Measurements from ENCODE around the gene UBXN1.
A peak's percentile ranks its signal among the peaks of the same experiment; 100 is the strongest.
"Not testable (repeated sequence)": the region's sequence is repeated elsewhere in the genome, so short reads cannot be mapped to it uniquely, and the experiment has no call there.

The UBXN1 gene

GRCh38 chr11:62707277-62707861, 28.5 kb upstream of the UBXN1 start, which contains the start of the genes BSCL2 and GNG3:
Gene BSCL2, minus strand, starts transcription at chr11:62707424. Its CDS starts 229 bp downstream, at chr11:62707195.
Gene GNG3, plus strand, starts transcription at chr11:62707676. Its CDS starts 620 bp downstream, at chr11:62708296.
- DNase-seq, result no peak

- no peak for DNase-seq
Observed at GRCh38 chr11:62706850-62707247, 28.0 kb upstream of the UBXN1 start.

- DNase-seq, result peak; percentile 97
Observed at GRCh38 chr11:62705880-62706849, 27.3 kb upstream of the UBXN1 start.

GRCh38 chr11:62705413-62705812, 26.5 kb upstream of the UBXN1 start:
- no peak for DNase-seq

GRCh38 chr11:62703921-62704320, 25.0 kb upstream of the UBXN1 start:
- DNase-seq, result not testable (repeated sequence)

GRCh38 chr11:62702246-62702645, 23.4 kb upstream of the UBXN1 start:
- no peak for DNase-seq

GRCh38 chr11:62694455-62695167, 15.7 kb upstream of the UBXN1 start:
- no peak for DNase-seq

- not testable (repeated sequence) for DNase-seq
Observed at GRCh38 chr11:62693624-62694023, 14.8 kb upstream of the UBXN1 start.

- DNase-seq, result no peak
Observed at GRCh38 chr11:62689421-62690183, 10.7 kb upstream of the UBXN1 start, which contains the start of gene LRRN4CL. Gene LRRN4CL, minus strand, starts transcription at chr11:62689530. Its CDS starts 1,022 bp downstream, at chr11:62688508.

GRCh38 chr11:62688491-62688890, 9.6 kb upstream of the UBXN1 start:
- no peak for DNase-seq

GRCh38 chr11:62687508-62688396, 8.9 kb upstream of the UBXN1 start:
- no peak for DNase-seq

GRCh38 chr11:62682518-62682917, 3.6 kb upstream of the UBXN1 start:
- no peak for DNase-seq

- DNase-seq, result no peak
Observed at GRCh38 chr11:62680825-62681240, 2.0 kb upstream of the UBXN1 start.

GRCh38 chr11:62678433-62678769, 472 bp downstream of the UBXN1 start:
- no peak for DNase-seq

- no peak for DNase-seq
Observed at GRCh38 chr11:62677714-62678113, 1.2 kb downstream of the UBXN1 start.

GRCh38 chr11:62677156-62677555, 1.7 kb downstream of the UBXN1 start:
- no peak for DNase-seq

GRCh38 chr11:62676698-62677097, 2.2 kb downstream of the UBXN1 start:
- no peak for DNase-seq

- not testable (repeated sequence) for DNase-seq
Observed at GRCh38 chr11:62675415-62675814, 3.5 kb downstream of the UBXN1 start.

GRCh38 chr11:62673196-62673525, 5.7 kb downstream of the UBXN1 start:
- DNase-seq, result no peak

GRCh38 chr11:62671608-62672389, 7.1 kb downstream of the UBXN1 start, which contains the start of the genes LBHD1 and UQCC3:
Gene LBHD1, minus strand, starts transcription at chr11:62672267. Its CDS starts 2,236 bp downstream, at chr11:62670031.
Gene UQCC3, plus strand, starts transcription at chr11:62671673. Its CDS starts 73 bp downstream, at chr11:62671746.
- peak; percentile 88 for DNase-seq

- peak; percentile 66 for DNase-seq
Observed at GRCh38 chr11:62671236-62671607, 7.7 kb downstream of the UBXN1 start.
